Stomach smooth muscle (tissue), 2 donors: ENCODE results near the gene GNAI2.
"Not testable (repeated sequence)": the region's sequence is repeated elsewhere in the genome, so short reads cannot be mapped to it uniquely, and the experiment has no call there.

Source experiments
- H3K27ac ChIP-seq: one replicate; pipeline ENCODE4 v1.7.0; 2013; ENCODE audit warnings: mild to moderate bottlenecking, low read length, inconsistent platforms
- H3K27me3 ChIP-seq, 2 donors: one replicate each; pipeline ENCODE4 v1.7.0; 2013; ENCODE audit warnings: low read length in 2 of 2; ENCODE audit not compliant: insufficient read depth in 2 of 2, control insufficient read depth in 1 of 2
- H3K36me3 ChIP-seq, 2 donors: one replicate each; pipeline ENCODE4 v1.7.0; 2013; ENCODE audit warnings: low read length in 2 of 2; ENCODE audit not compliant: control insufficient read depth in 2 of 2, insufficient read depth in 2 of 2
- H3K4me1 ChIP-seq: one replicate; pipeline ENCODE4 v1.7.0; 2013; ENCODE audit warnings: low read length; ENCODE audit not compliant: control insufficient read depth, insufficient read depth
- H3K4me3 ChIP-seq, 2 donors: one replicate each; pipeline ENCODE4 v1.7.0; 2013; ENCODE audit warnings: low read length in 2 of 2
- H3K9ac ChIP-seq, 2 donors: one replicate each; pipeline ENCODE4 v1.7.0; 2013; ENCODE audit warnings: low read length in 2 of 2, mild to moderate bottlenecking in 1 of 2
- H3K9me3 ChIP-seq, 2 donors: one replicate each; pipeline ENCODE4 v1.7.0; 2013; ENCODE audit warnings: low read length in 2 of 2; ENCODE audit not compliant: control insufficient read depth in 2 of 2
- donor health status: healthy.
- donor health status: Pancreatic carcinoma.

Gene GNAI2

GRCh38 chr3:50271314-50271936 is 35.4 kb downstream of the GNAI2 start:
- H3K9ac ChIP-seq, result no peak overlapping the region
- H3K27ac ChIP-seq, result no peak overlapping the region
- H3K4me3 ChIP-seq, result no peak overlapping the region
- peaks cover 54% of the 10 kb centered on the region for H3K4me1 ChIP-seq
- peaks cover 5 to 20% of the 10 kb centered on the region in 2 donors for H3K27me3 ChIP-seq
- no peaks in the 10 kb centered on the region for H3K36me3 ChIP-seq
- no peaks in the 10 kb centered on the region for H3K9me3 ChIP-seq

GRCh38 chr3:50272538-50272910 is 36.5 kb downstream of the GNAI2 start:
- Histone ChIP-seq H3K27me3 (peaks cover 5 to 20% of the 10 kb centered on the region in 2 donors), H3K4me1 (peaks cover 43% of the 10 kb centered on the region)
- not testable (repeated sequence) for H3K4me3 ChIP-seq, H3K9me3 ChIP-seq, H3K9ac ChIP-seq, H3K36me3 ChIP-seq, H3K27ac ChIP-seq

GRCh38 chr3:50272911-50273688 is 37.1 kb downstream of the GNAI2 start:
- Histone ChIP-seq H3K27me3 (peaks cover 5 to 20% of the 10 kb centered on the region in 2 donors), H3K4me3 (peak overlapping the region in 1 of 2 donors; percentile 70), H3K9ac (peak overlapping the region in 1 of 2 donors; percentile 60), H3K4me1 (peaks cover 41% of the 10 kb centered on the region), H3K9me3 (no peaks in the 10 kb centered on the region), H3K36me3 (no peaks in the 10 kb centered on the region), H3K27ac (no peak overlapping the region)

GRCh38 chr3:50273689-50274065 is 37.7 kb downstream of the GNAI2 start:
- H3K27ac ChIP-seq, result no peak overlapping the region
- peaks cover 41% of the 10 kb centered on the region for H3K4me1 ChIP-seq
- no peaks in the 10 kb centered on the region for H3K9me3 ChIP-seq
- H3K4me3 ChIP-seq, result no peak overlapping the region
- no peak overlapping the region for H3K9ac ChIP-seq
- H3K27me3 ChIP-seq, result peaks cover 5 to 20% of the 10 kb centered on the region in 2 donors
- no peaks in the 10 kb centered on the region for H3K36me3 ChIP-seq

GRCh38 chr3:50274371-50275104 is 38.5 kb downstream of the GNAI2 start:
- Histone ChIP-seq H3K4me3 (no peak overlapping the region), H3K27ac (no peak overlapping the region), H3K36me3 (no peaks in the 10 kb centered on the region), H3K9ac (no peak overlapping the region), H3K27me3 (peaks cover 5 to 20% of the 10 kb centered on the region in 2 donors), H3K9me3 (no peaks in the 10 kb centered on the region), H3K4me1 (peaks cover 41% of the 10 kb centered on the region)

- H3K4me1 ChIP-seq, result peaks cover 35% of the 10 kb centered on the region
- no peaks in the 10 kb centered on the region for H3K36me3 ChIP-seq
- no peak overlapping the region for H3K9ac ChIP-seq
These were observed 39.4 kb downstream of the GNAI2 start for GRCh38 chr3:50275141-50275995.

GRCh38 chr3:50275996-50276761 is 40.2 kb downstream of the GNAI2 start:
- H3K27ac ChIP-seq, result no peak overlapping the region

More at GRCh38 chr3:50275141-50275995, 39.4 kb downstream of the GNAI2 start:
- peaks cover 5 to 20% of the 10 kb centered on the region in 2 donors for H3K27me3 ChIP-seq
- H3K4me3 ChIP-seq, result no peak overlapping the region
- H3K27ac ChIP-seq, result no peak overlapping the region
- H3K9me3 ChIP-seq, result no peaks in the 10 kb centered on the region

GRCh38 chr3:50276762-50277101 is 40.7 kb downstream of the GNAI2 start:
- Histone ChIP-seq H3K36me3 (no peaks in the 10 kb centered on the region), H3K4me3 (no peak overlapping the region), H3K9me3 (no peaks in the 10 kb centered on the region), H3K27ac (no peak overlapping the region), H3K9ac (no peak overlapping the region), H3K4me1 (peaks cover 32% of the 10 kb centered on the region), H3K27me3 (peaks cover 5 to 20% of the 10 kb centered on the region in 2 donors)

More at GRCh38 chr3:50275996-50276761, 40.2 kb downstream of the GNAI2 start:
- no peak overlapping the region for H3K9ac ChIP-seq
- H3K27me3 ChIP-seq, result peaks cover 5 to 20% of the 10 kb centered on the region in 2 donors
- no peak overlapping the region for H3K4me3 ChIP-seq
- no peaks in the 10 kb centered on the region for H3K36me3 ChIP-seq
- peaks cover 32% of the 10 kb centered on the region for H3K4me1 ChIP-seq
- no peaks in the 10 kb centered on the region for H3K9me3 ChIP-seq

- Histone ChIP-seq H3K27me3 (peaks cover 5 to 17% of the 10 kb centered on the region in 2 donors), H3K27ac (no peak overlapping the region), H3K9ac (peak overlapping the region in 1 of 2 donors; percentile 36), H3K36me3 (no peaks in the 10 kb centered on the region), H3K9me3 (no peaks in the 10 kb centered on the region), H3K4me3 (no peak overlapping the region), H3K4me1 (peaks cover 27% of the 10 kb centered on the region)
These were observed 42.3 kb downstream of the GNAI2 start for GRCh38 chr3:50278123-50278879.
